NCI-H748 treated with DMSO at 0.1 percent for 48 hours (cell line): Measurements from ENCODE around the gene PDIA2.
"Not testable (repeated sequence)": the region's sequence is repeated elsewhere in the genome, so short reads cannot be mapped to it uniquely, and the experiment has no call there.

ENCODE experiments used
- DNase-seq: peaks from one replicate; lab custom pipeline; 2025; lab: John Stamatoyannopoulos, UW

PDIA2 gene

GRCh38 chr16:301950-302349 lies 19.0 kb downstream of the PDIA2 start:
- no peak for DNase-seq

GRCh38 chr16:303760-304505 lies 21.0 kb downstream of the PDIA2 start:
- no peak for DNase-seq

DNA sequence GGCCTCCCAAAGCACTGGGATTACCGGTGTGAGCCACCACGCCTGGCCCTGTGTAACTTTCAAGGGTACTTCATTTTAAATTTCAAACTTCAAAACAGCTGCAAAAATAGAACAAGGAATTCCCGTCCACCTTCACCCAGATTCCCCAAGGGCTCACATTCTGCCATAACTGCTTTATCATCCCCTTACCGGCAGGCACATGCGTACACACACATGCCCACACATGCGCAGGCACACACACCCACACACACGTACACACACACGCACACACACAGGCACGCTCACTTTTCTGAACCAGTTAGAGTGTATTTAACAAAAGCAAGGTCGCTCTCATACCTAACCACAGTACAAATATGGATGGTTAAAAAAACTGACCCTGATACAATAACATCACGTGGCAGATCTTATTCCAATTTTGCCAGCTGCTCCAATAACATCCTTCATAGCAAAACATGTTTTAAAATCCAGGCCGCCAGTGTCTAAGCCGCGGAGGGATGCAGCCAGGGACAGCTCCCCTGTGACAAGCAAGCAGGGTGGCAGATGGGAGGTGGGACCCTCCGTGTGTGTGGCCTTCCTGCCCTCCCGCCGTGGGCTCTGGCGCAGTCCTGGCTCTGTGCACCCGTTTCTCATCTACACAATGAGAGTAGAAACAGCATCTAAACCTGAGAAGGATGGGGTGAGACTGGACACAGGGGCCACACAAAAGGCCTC lies 23.1 kb downstream of the PDIA2 start:
- DNase-seq, result no peak

- no peak for DNase-seq
These were observed 24.0 kb downstream of the PDIA2 start for GRCh38 chr16:306911-307370.

DNA sequence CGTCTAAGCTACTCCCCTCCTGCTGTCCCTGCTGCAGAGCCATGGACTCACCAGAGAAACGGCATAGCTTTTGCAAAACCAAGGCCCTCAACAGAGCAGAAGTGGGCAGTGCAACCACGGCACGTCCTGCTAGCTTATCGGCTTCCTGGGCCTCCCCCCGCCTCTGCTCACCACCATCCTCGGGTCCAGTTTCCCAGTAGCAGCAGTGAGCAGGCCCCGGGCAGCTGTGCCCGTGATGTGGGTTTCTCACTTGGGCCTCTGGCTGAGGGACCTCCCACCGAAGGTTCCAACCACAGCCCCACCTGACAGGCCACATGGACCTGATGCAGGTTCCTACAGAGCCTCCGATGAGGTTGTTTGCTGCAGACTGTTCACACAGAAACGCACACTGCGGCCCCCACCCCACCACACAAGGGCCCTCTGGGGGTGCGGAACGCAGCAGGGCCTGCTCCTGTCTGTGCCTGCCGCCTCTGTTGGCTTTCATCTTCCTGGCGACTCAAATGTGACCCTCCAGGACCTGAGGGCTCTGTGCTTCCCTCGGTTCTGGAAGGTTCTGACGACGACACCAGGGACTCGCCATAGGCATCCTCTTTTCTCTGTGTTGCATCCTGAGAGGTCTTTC lies 24.8 kb downstream of the PDIA2 start:
- no peak for DNase-seq

- no peak for DNase-seq
These were observed 26.5 kb downstream of the PDIA2 start for GRCh38 chr16:309476-309875.

DNA sequence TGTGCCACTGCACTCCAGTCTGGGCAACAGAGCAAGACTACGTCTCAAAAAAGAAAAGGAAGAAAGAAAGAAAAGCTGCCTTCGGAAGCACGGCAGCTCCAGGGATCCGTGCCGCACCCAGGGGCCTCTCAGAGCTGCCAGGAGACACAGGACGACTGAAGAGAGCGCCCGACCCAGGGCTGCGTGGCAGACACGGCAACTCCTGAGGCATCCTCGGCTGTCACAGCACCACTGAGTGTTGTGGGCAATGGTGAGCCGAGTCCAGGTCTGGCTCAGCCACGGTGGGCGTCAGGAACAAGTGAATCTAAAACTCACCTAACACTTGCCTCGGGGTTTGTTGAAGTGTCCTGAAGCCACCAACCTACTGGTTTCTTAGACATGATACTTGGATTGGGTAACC lies 28.8 kb downstream of the PDIA2 start:
- no peak for DNase-seq

GRCh38 chr16:314351-314750 lies 31.4 kb downstream of the PDIA2 start:
- no peak for DNase-seq

DNA sequence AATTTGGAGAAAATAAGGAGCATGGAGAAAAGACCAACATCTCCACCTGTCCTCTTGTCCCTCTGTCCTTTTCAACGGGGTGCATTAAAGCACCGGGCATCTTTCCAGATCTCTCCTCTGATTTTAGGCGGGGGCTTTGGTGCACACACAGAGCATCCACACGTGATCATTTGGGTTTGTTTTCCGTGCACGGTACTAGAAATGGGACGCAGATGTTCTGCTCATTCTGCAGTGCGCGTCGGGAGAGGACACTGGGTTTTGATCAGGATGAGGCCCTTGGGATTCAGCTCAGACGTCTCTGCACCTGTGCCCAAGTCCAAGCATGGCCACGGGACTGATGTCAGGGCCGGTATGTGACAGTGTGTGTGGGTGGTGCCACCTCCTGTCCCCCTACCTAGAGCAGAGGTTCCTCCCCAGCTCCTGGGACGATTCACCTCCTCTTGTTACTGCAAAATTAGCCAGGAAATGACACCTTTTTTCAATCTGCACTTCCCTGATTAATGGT lies 31.9 kb downstream of the PDIA2 start:
- no peak for DNase-seq

DNA sequence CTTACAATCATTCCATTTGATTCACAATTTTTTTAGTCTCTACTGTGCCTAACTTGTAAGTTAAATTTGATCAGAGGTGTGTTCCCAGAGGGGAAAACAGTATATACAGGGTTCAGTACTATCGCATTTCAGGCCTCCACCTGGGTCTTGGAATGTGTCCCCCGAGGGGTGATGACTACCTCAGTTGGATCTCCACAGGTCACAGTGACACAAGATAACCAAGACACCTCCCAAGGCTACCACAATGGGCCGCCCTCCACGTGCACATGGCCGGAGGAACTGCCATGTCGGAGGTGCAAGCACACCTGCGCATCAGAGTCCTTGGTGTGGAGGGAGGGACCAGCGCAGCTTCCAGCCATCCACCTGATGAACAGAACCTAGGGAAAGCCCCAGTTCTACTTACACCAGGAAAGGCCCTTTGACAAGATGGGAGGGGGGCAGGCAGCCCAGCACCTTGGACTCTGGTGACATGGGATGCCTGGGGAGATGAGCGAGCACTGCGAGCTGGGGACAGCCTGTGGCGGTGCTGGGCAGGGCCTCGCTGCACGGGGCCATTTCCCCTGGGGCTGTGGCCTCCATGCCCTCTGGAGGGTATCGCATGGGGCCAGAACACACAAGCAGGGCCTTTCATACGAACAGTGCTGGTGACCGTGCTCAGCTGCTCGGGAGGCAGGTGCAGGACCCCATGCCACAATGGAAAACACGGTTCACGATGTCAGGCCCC lies 33.9 kb downstream of the PDIA2 start:
- no peak for DNase-seq

- no peak for DNase-seq
These were observed 34.6 kb downstream of the PDIA2 start for GRCh38 chr16:317583-317982.

DNA sequence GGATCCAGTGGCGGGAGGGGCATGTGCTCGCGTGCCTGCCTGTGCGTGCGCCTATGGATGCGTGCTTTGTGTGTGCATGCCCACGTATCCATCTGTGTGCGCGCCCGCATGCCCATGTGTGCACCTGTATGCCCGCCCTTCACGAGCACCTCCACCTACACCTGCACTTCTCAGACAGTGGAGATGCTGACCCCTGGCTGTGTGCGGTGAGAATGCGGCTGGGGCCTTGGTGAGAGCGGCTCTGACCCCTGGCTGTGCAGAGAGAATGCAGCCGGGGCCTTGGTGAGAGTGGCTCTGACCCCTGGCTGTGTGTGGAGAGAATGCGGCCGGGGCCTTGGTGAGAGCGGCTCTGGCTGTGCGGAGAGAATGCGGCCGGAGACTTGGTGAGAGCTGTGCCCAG lies 35.7 kb downstream of the PDIA2 start:
- no peak for DNase-seq

DNA sequence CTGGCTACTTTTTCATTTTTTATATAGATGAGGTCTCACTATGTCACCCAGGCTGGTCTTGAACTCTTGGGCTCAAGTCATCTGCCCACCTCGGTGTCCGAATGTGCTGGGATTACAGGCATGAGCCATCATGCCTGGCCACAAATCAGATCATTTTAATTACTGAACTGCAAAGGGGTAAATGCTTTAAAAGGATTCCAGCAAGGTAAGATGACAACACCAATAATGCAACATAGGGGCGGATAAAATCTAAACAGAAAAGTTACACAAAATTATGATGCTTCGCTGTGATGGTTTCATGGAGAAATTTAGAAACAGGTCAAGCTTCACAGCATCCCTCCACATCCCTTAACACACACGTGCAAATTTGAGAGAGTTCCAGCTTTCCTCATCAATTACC lies 37.2 kb downstream of the PDIA2 start:
- no peak for DNase-seq

DNA sequence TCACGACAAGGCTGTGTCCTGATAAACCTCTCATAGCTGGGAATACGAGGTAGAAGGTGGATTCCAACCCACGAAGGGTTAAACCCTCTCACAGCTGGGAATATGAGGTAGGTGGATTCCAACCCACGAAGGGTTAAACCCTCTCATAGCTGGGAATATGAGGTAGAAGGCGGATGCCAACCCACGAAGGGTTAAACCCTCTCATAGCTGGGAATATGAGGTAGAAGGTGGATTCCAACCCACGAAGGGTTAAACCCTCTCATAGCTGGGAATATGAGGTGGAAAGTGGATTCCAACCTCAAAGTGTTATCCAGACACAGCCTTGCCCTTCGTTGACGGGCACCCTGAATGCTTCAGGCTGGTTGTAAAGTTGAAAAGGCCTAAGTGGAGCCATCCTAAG lies 38.6 kb downstream of the PDIA2 start:
- DNase-seq, result no peak

- DNase-seq, result no peak
These were observed 39.6 kb downstream of the PDIA2 start for GRCh38 chr16:322476-323143.

- DNase-seq, result no peak
These were observed 41.2 kb downstream of the PDIA2 start for GRCh38 chr16:324201-324450.

DNA sequence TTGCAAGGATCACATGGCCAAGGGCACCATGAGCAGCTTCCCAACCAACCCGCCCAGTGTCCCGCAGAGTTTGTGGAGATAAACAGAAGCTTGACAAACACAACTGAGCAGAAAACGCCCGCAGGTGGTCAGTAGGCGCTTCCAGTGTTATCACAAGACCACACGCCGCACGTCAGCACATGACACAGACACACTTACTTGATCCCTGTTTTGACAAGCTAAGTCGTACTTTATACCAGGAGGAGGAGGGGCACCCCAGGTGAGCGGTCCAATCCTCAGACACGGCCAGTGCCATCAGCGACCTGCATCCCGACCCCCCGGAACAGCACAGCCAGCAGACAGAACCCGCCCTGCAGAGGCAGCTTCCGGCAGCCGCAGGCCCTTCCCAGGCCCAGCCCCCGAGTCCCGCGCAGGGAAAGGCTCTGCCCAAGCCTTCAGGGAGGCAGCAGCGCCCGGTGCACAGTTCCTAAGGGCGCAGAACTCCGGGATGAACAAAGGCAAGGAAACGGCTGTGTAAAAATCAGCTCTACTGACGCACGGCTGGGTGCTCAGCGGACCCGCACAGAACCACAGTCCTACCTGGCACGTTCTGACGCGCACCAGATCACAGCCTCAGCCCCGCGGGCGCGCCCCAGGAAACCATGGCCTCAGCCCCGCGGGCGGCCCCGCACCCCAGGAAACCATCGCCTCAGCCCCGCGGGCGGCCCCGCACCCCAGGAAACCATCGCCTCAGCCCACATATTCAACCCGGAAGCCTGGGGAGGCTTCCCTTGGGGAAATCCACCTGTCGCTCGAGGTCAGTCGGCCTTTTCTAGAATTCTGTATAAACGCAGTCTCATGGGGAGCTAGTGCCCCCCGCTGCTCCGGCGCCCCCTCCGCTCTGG lies 41.7 kb downstream of the PDIA2 start:
- no peak for DNase-seq

DNA sequence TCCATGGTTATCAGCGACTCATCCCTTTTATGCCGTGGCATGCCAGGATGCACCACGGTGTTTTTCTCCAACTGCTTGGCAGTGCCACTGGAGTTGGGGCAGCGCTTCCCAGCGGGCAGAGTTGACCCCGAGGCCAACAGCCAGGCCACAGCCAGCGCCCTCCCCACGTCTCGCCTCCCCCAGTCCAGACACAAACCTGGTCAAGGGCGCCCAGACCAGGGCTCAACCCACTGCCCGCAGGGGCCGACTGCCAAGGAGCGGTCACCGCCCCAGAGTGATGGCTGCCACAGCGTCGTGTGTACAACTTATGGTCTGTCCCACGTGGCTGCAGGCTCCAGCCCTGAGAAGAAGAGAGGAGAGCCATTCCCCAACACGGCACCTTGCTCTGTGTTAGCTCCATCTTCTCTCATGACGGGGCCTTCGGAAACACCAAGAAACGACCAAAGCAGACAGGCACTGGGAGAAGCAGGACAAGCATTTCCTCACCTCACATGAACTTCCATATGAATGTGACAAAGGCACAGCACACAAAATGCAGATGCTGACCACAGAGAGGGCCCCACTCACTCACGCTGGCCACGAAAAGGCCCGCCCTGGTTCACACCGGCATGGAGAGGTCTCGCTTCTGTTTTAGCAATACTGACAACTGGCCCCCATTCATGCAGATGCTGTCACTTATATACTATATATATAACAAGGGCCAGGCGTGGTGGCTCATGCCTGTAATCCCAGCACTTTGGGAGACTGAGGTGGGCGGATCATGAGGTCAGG lies 42.6 kb downstream of the PDIA2 start:
- no peak for DNase-seq

- DNase-seq, result no peak
These were observed 47.8 kb downstream of the PDIA2 start for GRCh38 chr16:330741-331140.

GRCh38 chr16:331181-331814 lies 48.3 kb downstream of the PDIA2 start:
- DNase-seq, result not testable (repeated sequence)
